ENCODE data around the gene PNPLA6. TPM values are rescaled to one million over a fixed set of nuclear protein-coding genes. Genes with fewer than 3 reads are reported as not detected.

Gene PNPLA6
- total and polyA plus RNA-seq, 2 of the 13 experiments (the other 11 are each of a cell fraction or from before 2014, with no cell fraction given), result 24.9 to 28.2 TPM

DNA sequence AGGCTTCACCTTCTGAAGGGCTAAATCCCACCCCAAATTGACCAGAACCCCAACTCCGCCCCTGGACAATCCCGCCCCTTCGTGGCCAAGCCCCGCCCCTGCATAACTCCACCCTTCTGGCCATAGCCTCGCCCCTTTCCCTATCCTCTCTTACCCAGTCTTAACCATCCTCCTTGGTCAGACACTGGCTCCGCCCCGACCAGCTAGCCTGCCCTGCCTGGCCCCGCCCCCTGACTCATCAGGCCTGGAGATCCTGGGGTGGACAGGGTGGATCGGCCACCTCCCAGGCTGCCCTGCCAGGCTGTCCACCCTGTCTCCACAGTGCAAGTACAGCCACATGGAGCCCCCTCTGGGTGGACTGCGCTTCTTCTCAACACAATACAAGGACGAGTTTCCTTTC, 27.6 kb upstream of the PNPLA6 start:
- no peaks in the 10 kb centered on the region; a peak in 1 of 5 replicates for H3K27me3 ChIP-seq (ENCODE audit: control insufficient read depth in 1 of 2, insufficient read depth in 2 of 2, low read length in 2 of 2)
- no peak overlapping the region for H3K9ac ChIP-seq (ENCODE audit: insufficient read depth, low read depth, low read length)
- H3K79me2 ChIP-seq (ENCODE audit: insufficient read depth, low read length), result no peaks in the 10 kb centered on the region
- no peak overlapping the region for H2AFZ ChIP-seq (ENCODE audit: low read length)
- H3K27ac ChIP-seq (ENCODE audit: extremely low read length, insufficient read depth, low read length), result no peak overlapping the region
- no peaks in the 10 kb centered on the region for H3K9me3 ChIP-seq (ENCODE audit: low read length)
- no peaks in the 10 kb centered on the region for H4K20me1 ChIP-seq (ENCODE audit: insufficient read depth, low read length)
- in situ Hi-C loops (cut with HindIII; ENCODE audit: extremely low pct_ligation_motif_present, low pct_unique_long_range_greater_than_20kb) (no loop called here), intact Hi-C loops (cut with micrococcal nuclease; ENCODE audit: unreplicated experiment) (no loop called here)
- 36% methylated on average over 10 of the region's 11 CpGs for WGBS (ENCODE audit: low lambda C conversion rate)
- FAIRE-seq (no peak), ATAC-seq (peak; percentile 60), DNase-seq (ENCODE audit: low spot score) (peak; percentile 26)
- TF ChIP-seq ZNF382 (CRISPR knock-in tag; IDR thresholded peaks at IDR 0.05; ENCODE audit: borderline replicate concordance), result no peak
- TF ChIP-seq FOSL2 (CRISPR knock-in tag; IDR thresholded peaks at IDR 0.05), result peak; percentile 79
- H3K36me3 ChIP-seq (replicated peaks in 1 of 2; ENCODE audit: control insufficient read depth in 1 of 2, insufficient read depth in 2 of 2, low read length in 2 of 2), result no peaks in the 10 kb centered on the region
- H3K4me3 ChIP-seq (replicated peaks in 1 of 3; ENCODE audit: insufficient read depth in 1 of 3, low read depth in 2 of 3, low read length in 3 of 3), result no peak overlapping the region
- BruUV-seq (replicated peaks), result no TSS peak
- H3K4me1 ChIP-seq (ENCODE audit: insufficient read depth, low read length), result peaks cover 8% of the 10 kb centered on the region
- POLR2A ChIA-PET, result no interaction called here
- CTCF ChIA-PET (ENCODE audit: low intra/inter-chr PET ratio, low total read pairs), result no interaction called here
- no peak overlapping the region for H3K4me2 ChIP-seq (ENCODE audit: low read depth, low read length)

DNA sequence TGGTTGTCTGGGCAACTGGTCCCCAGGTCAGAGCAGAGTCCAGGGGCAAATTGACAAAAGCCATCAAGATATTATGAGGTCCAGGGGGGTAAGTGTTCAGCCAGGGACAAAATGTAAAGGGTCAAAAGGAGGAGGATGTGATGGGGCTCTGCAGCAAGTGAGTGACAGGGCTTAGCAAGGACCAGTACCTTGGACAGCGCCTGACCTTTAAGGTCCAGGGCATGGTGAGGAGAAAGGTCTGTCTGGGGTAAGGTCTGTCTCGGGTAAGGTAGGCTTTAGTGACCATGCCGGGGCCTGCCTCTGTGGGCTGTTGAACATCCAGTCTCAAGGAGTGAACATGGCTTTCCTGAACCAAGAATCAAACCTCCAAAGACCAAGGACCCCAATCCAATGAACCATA, 25.9 kb upstream of the PNPLA6 start:
- ChIA-PET POLR2A (no interaction called here), CTCF (ENCODE audit: low intra/inter-chr PET ratio, low total read pairs) (no interaction called here)
- 0% methylated on average over 2 of the region's 3 CpGs for WGBS (ENCODE audit: low lambda C conversion rate)
- no peak for ATAC-seq
- Histone ChIP-seq H2AFZ (ENCODE audit: low read length) (no peak overlapping the region), H3K36me3 (replicated peaks in 1 of 2; ENCODE audit: control insufficient read depth in 1 of 2, insufficient read depth in 2 of 2, low read length in 2 of 2) (no peaks in the 10 kb centered on the region), H3K27ac (ENCODE audit: extremely low read length, insufficient read depth, low read length) (no peak overlapping the region), H3K79me2 (ENCODE audit: insufficient read depth, low read length) (no peaks in the 10 kb centered on the region), H3K9me3 (ENCODE audit: low read length) (no peaks in the 10 kb centered on the region), H3K4me3 (replicated peaks in 1 of 3; ENCODE audit: insufficient read depth in 1 of 3, low read depth in 2 of 3, low read length in 3 of 3) (no peak overlapping the region), H3K9ac (ENCODE audit: insufficient read depth, low read depth, low read length) (no peak overlapping the region), H3K27me3 (ENCODE audit: control insufficient read depth in 1 of 2, insufficient read depth in 2 of 2, low read length in 2 of 2) (no peaks in the 10 kb centered on the region; a peak in 1 of 5 replicates), H4K20me1 (ENCODE audit: insufficient read depth, low read length) (no peaks in the 10 kb centered on the region), H3K4me2 (ENCODE audit: low read depth, low read length) (no peak overlapping the region), H3K4me1 (ENCODE audit: insufficient read depth, low read length) (peaks cover 8% of the 10 kb centered on the region)
- BruUV-seq (replicated peaks), result no TSS peak
- FAIRE-seq, result no peak
- in situ Hi-C loops (cut with HindIII; ENCODE audit: extremely low pct_ligation_motif_present, low pct_unique_long_range_greater_than_20kb) (no loop called here), intact Hi-C loops (cut with micrococcal nuclease; ENCODE audit: unreplicated experiment) (no loop called here)
- DNase-seq (ENCODE audit: low spot score), result no peak
- TF ChIP-seq NKX3-1 (CRISPR knock-in tag; IDR thresholded peaks at IDR 0.05), result peak; percentile 72; the same call in 1 of the 2 replicates
- TF ChIP-seq SP1 (IDR thresholded peaks at IDR 0.05), result no peak
- no peak for TF ChIP-seq SP1 (CRISPR knock-in tag; IDR thresholded peaks at IDR 0.05)
- TF ChIP-seq, protein P1, sequence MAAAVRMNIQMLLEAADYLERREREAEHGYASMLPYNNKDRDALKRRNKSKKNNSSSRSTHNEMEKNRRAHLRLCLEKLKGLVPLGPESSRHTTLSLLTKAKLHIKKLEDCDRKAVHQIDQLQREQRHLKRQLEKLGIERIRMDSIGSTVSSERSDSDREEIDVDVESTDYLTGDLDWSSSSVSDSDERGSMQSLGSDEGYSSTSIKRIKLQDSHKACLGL (CRISPR knock-in tag; IDR thresholded peaks at IDR 0.05), result 0 out of 2 replicates have a peak, but pooled peaks have one; percentile 25
- no peak for TF ChIP-seq MAFF (IDR thresholded peaks at IDR 0.05; ENCODE audit: low read depth, low read length)
- no peak for TF ChIP-seq CBFB (CRISPR knock-in tag; IDR thresholded peaks at IDR 0.05)
- TF ChIP-seq, protein P2, sequence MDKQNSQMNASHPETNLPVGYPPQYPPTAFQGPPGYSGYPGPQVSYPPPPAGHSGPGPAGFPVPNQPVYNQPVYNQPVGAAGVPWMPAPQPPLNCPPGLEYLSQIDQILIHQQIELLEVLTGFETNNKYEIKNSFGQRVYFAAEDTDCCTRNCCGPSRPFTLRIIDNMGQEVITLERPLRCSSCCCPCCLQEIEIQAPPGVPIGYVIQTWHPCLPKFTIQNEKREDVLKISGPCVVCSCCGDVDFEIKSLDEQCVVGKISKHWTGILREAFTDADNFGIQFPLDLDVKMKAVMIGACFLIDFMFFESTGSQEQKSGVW (CRISPR knock-in tag; IDR thresholded peaks at IDR 0.05; ENCODE audit: borderline replicate concordance), result no peak
- TF ChIP-seq KLF11 (CRISPR knock-in tag; IDR thresholded peaks at IDR 0.05), result peak; percentile 77; the same call in 1 of the 2 replicates
- TF ChIP-seq ZNF607 (CRISPR knock-in tag; IDR thresholded peaks at IDR 0.05; ENCODE audit: borderline replicate concordance), result no peak
- peak; percentile 44; the same call in 1 of the 2 replicates for TF ChIP-seq KDM2A (CRISPR knock-in tag; IDR thresholded peaks at IDR 0.05; ENCODE audit: borderline replicate concordance, low read depth)
- peak; percentile 38; the same call in 1 of the 2 replicates for TF ChIP-seq ZBTB21 (CRISPR knock-in tag; IDR thresholded peaks at IDR 0.05)
- no peak for TF ChIP-seq ZNF263 (CRISPR knock-in tag; IDR thresholded peaks at IDR 0.05)
- no peak for TF ChIP-seq ZNF543 (CRISPR knock-in tag; IDR thresholded peaks at IDR 0.05)
- 0 out of 2 replicates have a peak, but pooled peaks have one; percentile 45 for TF ChIP-seq ERF (CRISPR knock-in tag; IDR thresholded peaks at IDR 0.05)
- TF ChIP-seq, protein P3, sequence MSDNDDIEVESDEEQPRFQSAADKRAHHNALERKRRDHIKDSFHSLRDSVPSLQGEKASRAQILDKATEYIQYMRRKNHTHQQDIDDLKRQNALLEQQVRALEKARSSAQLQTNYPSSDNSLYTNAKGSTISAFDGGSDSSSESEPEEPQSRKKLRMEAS (IDR thresholded peaks at IDR 0.05), result no peak
- no peak for TF ChIP-seq MAFK (conservative IDR thresholded peaks at IDR 0.05 in 1 of 2, IDR thresholded peaks at IDR 0.05 in 1 of 2; ENCODE audit: low read length in 2 of 2)
- TF ChIP-seq ZNF121 (CRISPR knock-in tag; IDR thresholded peaks at IDR 0.05), result no peak
- no peak for TF ChIP-seq HCFC1 (IDR thresholded peaks at IDR 0.05; ENCODE audit: low read depth, low read length)

Measured in HepG2 (cell line).